Hair follicle dermal papilla cell (primary cell): Measurements from ENCODE around the gene TRAPPC2L. TPM values are rescaled to one million over a fixed set of nuclear protein-coding genes. Genes with fewer than 3 reads are reported as not detected.

Source experiments
- total RNA-seq: library from RNA; depleted of rRNA; stranded (reverse); fragments of >200 nt; gene quantifications from 2 replicates; pipeline ENCODE4 v1.2.3, GENCODE V29; 2012

TRAPPC2L gene, protein sequence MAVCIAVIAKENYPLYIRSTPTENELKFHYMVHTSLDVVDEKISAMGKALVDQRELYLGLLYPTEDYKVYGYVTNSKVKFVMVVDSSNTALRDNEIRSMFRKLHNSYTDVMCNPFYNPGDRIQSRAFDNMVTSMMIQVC
- total RNA-seq, result 41.2 and 43.8 TPM in 2 replicates

GRCh38 chr16:88856828-88857727 is at the start of gene TRAPPC2L, which contains the start of gene GALNS:
TSS of gene TRAPPC2L (plus strand) at chr16:88857127. CDS start at chr16:88857151, 24 bp downstream.
TSS of gene GALNS (minus strand) at chr16:88856947. CDS start at chr16:88856877, 70 bp downstream.

GRCh38 chr16:88811769-88812512 is 45.0 kb upstream of the TRAPPC2L start, which contains the start of gene APRT:
TSS of gene APRT (minus strand) at chr16:88811928. CDS start at chr16:88811899, 29 bp downstream.

DNA sequence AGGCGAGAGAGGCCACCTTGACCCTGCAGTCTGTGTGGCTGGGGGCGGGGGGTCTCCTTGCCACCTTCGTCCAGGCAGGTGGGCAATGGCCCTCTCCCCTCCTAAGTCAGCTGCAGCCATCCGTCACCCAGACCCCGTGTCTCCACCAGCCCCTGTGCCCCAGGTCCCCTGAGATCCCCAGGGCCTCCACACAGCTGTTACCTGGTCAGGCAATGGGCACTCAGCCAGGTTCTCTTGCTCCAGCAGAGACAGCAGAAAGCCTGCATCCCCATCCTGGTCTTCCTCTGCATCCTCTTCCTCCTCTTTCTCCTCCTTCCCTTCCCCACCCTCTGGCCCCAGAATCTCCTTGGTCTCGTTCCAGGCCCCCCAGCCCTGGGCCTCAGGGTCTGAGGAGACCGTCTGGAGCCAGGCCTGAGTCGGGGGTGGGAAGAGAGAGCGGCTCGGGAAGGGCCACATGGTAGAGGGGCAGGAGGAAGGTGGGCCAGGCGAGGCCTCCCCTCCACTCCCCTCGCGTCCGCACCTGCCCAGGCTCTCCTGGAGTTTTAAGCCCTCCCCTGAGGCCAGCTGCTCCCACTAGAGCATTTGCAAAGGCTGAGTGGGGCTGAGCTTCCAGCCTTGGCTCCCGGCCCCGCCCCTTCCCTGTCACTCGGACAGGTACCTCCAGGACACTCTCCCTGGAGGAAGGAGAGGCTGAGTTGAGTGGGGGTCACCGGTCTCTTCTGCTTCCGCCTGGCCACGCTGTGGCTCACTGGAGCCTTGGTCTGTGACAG is 9.4 kb downstream of the TRAPPC2L start, which contains the start of gene PABPN1L:
Gene PABPN1L, minus strand, starts transcription at position 510 of the 770 bp plus-strand sequence. Its CDS starts 54 bp downstream, at position 456.

Other genes starting within 250 kb of the TRAPPC2L start
- not detected in 2 replicates for gene IL17C, start 218.6 kb upstream of the TRAPPC2L start, total RNA-seq
- gene CYBA, start 206.1 kb upstream of the TRAPPC2L start, total RNA-seq, result 112 and 228 TPM in 2 replicates
- 111 and 124 TPM in 2 replicates for gene MVD, start 194.0 kb upstream of the TRAPPC2L start, total RNA-seq
- 0.12 TPM in 1 of 2 replicates, not detected in the other for gene SNAI3, start 170.6 kb upstream of the TRAPPC2L start, total RNA-seq
- gene RNF166, start 150.7 kb upstream of the TRAPPC2L start, total RNA-seq, result 14.6 and 15.4 TPM in 2 replicates
- gene CTU2, start 150.6 kb upstream of the TRAPPC2L start, total RNA-seq, result 20.1 and 21.4 TPM in 2 replicates
- 135 and 158 TPM in 2 replicates for gene PIEZO1, start 71.9 kb upstream of the TRAPPC2L start, total RNA-seq
- 1.2 and 2.8 TPM in 2 replicates for gene CDT1, start 53.3 kb upstream of the TRAPPC2L start, total RNA-seq
- 39.3 and 50.5 TPM in 2 replicates for gene APRT, start 45.2 kb upstream of the TRAPPC2L start, total RNA-seq
- 40.9 and 50.5 TPM in 2 replicates for gene GALNS, start 180 bp upstream of the TRAPPC2L start, total RNA-seq
- gene PABPN1L, start 9.5 kb downstream of the TRAPPC2L start, total RNA-seq, result not detected in 2 replicates
- under 0.01 and 0.16 TPM in 2 replicates for gene CBFA2T3, start 120.1 kb downstream of the TRAPPC2L start, total RNA-seq
- gene ACSF3, start 236.7 kb downstream of the TRAPPC2L start, total RNA-seq, result 25.3 and 34.1 TPM in 2 replicates